Measurements from ENCODE around the gene CDK16.

DNA sequence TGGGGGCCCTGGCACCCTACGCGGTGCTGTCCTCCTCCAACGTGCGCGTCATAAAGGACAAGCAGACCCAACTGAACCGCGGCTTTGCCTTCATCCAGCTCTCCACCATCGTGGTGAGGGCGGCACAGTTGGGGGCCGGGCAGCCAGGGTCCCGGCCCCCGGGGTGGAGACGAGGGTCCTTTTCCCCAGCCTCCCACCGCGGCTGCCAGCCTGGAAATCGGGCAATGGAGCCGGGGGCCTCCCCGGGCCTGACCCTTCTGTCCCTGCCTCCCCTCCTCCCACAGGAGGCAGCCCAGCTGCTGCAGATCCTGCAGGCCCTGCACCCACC, 38.6 kb upstream of the CDK16 start:
- TF ChIP-seq, protein P1, sequence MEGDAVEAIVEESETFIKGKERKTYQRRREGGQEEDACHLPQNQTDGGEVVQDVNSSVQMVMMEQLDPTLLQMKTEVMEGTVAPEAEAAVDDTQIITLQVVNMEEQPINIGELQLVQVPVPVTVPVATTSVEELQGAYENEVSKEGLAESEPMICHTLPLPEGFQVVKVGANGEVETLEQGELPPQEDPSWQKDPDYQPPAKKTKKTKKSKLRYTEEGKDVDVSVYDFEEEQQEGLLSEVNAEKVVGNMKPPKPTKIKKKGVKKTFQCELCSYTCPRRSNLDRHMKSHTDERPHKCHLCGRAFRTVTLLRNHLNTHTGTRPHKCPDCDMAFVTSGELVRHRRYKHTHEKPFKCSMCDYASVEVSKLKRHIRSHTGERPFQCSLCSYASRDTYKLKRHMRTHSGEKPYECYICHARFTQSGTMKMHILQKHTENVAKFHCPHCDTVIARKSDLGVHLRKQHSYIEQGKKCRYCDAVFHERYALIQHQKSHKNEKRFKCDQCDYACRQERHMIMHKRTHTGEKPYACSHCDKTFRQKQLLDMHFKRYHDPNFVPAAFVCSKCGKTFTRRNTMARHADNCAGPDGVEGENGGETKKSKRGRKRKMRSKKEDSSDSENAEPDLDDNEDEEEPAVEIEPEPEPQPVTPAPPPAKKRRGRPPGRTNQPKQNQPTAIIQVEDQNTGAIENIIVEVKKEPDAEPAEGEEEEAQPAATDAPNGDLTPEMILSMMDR (IDR thresholded peaks at IDR 0.05), result no peak
- no peak for TF ChIP-seq ZFX (IDR thresholded peaks at IDR 0.05; ENCODE audit: borderline replicate concordance)
